Keratinocyte (primary cell): ENCODE measurements around the gene ALG12. TPM values are rescaled to one million over a fixed set of nuclear protein-coding genes. Genes with fewer than 3 reads are reported as not detected.

Experiments used
- DNase-seq: peaks from one replicate; pipeline ENCODE4 v3.0.0-alpha.2; 2011; ENCODE audit warnings: low read depth, missing footprints, low spot score
- FAIRE-seq: peaks from 2 replicates; lab custom pipeline; 2011; peaks lifted over from hg19 to GRCh38; lab: Jason Lieb, UNC
- H2AFZ ChIP-seq: 2 replicates; pipeline ENCODE4 v1.6.0; 2012; ENCODE audit warnings: low read length, control low read depth, inconsistent platforms; ENCODE audit not compliant: control insufficient read depth
- H3K27ac ChIP-seq: 2 replicates; pipeline ENCODE4 v1.5.1; 2011; ENCODE audit warnings: low read length; ENCODE audit not compliant: control insufficient read depth, insufficient read depth
- H3K27me3 ChIP-seq: 3 replicates; pipeline ENCODE4 v1.6.0; 2011; ENCODE audit warnings: low read length; ENCODE audit not compliant: control insufficient read depth, insufficient read depth; ENCODE audit errors: extremely low read depth
- H3K36me3 ChIP-seq, 2 experiments: 2 replicates in 1 of 2; 3 replicates in 1 of 2; pipeline ENCODE4 v1.5.1; 2011; ENCODE audit warnings: low read length in 2 of 2, mild to moderate bottlenecking in 1 of 2; ENCODE audit not compliant: control insufficient read depth in 2 of 2, insufficient read depth in 2 of 2; ENCODE audit errors: extremely low read depth in 1 of 2
- H3K4me1 ChIP-seq: 3 replicates; pipeline ENCODE4 v1.5.1; 2011; ENCODE audit warnings: low read length; ENCODE audit not compliant: control insufficient read depth, insufficient read depth; ENCODE audit errors: extremely low read depth
- H3K4me2 ChIP-seq: 3 replicates; pipeline ENCODE4 v1.6.0; 2011; ENCODE audit warnings: low read depth, low read length; ENCODE audit not compliant: control insufficient read depth, insufficient read depth; ENCODE audit errors: extremely low read depth
- H3K4me3 ChIP-seq, 3 experiments: fragments of 200-600 bp in 1 of 3; sonication (generic) in 1 of 3; 2 replicates in 2 of 3; 3 replicates in 1 of 3; pipeline ENCODE4 v1.5.1; 2011 to 2016; ENCODE audit warnings: low read length in 3 of 3, mild to moderate bottlenecking in 3 of 3, control low read depth in 2 of 3, inconsistent platforms in 1 of 3, low read depth in 1 of 3, mixed read lengths in 1 of 3, mixed run types in 1 of 3, moderate library complexity in 1 of 3; ENCODE audit not compliant: control insufficient read depth in 2 of 3, insufficient read depth in 2 of 3; ENCODE audit errors: extremely low read depth in 1 of 3
- H3K79me2 ChIP-seq: 2 replicates; pipeline ENCODE4 v1.6.0; 2012; ENCODE audit warnings: low read length; ENCODE audit not compliant: control insufficient read depth, insufficient read depth
- H3K9ac ChIP-seq: 3 replicates; pipeline ENCODE4 v1.6.0; 2011; ENCODE audit warnings: low read length; ENCODE audit not compliant: control insufficient read depth, insufficient read depth; ENCODE audit errors: extremely low read depth
- H3K9me1 ChIP-seq: 3 replicates; pipeline ENCODE4 v1.6.0; 2011; ENCODE audit warnings: low read length; ENCODE audit not compliant: control insufficient read depth, insufficient read depth; ENCODE audit errors: extremely low read depth
- H3K9me3 ChIP-seq: 2 replicates; pipeline ENCODE4 v1.5.1; 2012; ENCODE audit warnings: low read depth, low read length; ENCODE audit not compliant: control insufficient read depth
- H4K20me1 ChIP-seq: 3 replicates; pipeline ENCODE4 v1.6.0; 2011; ENCODE audit warnings: low read length; ENCODE audit not compliant: control insufficient read depth, insufficient read depth; ENCODE audit errors: extremely low read depth
- EZH2 ChIP-seq: IDR thresholded peaks from one replicate; pipeline ENCODE4 v1.6.1; 2012; ENCODE audit warnings: inconsistent platforms, mild to moderate bottlenecking, low read length, moderate library complexity
- dilution Hi-C: fragments of 300-500 bp; cut with MboI; formaldehyde crosslinking; loops from one replicate; pipeline ENCODE4 v1.7.0; 2020; ENCODE audit warnings: low sequenced_read_pairs; ENCODE audit not compliant: extremely low pct_ligation_motif_present
- polyA plus RNA-seq, 5 experiments: library from polyadenylated mRNA; depleted of rRNA in 3 of 5; stranded (reverse) in 3 of 5; stranded (forward) in 1 of 5; unstranded in 1 of 5; fragments of >200 nt; gene quantifications; 1 replicate in 1 of 5; 2 replicates in 3 of 5; 3 replicates in 1 of 5; pipeline versions ENCODE4 v1.2.1 to v1.2.3, GENCODE V29; 2011 to 2012; ENCODE audit warnings: missing spikeins in 2 of 5, low read depth in 1 of 5, low replicate concordance in 1 of 5
- TF ChIP-seq, protein P1 (sequence below), 3 experiments: IDR thresholded peaks in 1 of 3; conservative IDR thresholded peaks in 1 of 3; optimal IDR thresholded peaks in 1 of 3; 2 replicates in 2 of 3; 3 replicates in 1 of 3; pipeline versions ENCODE3 to v1.5.1; 2011; ENCODE audit warnings: low read length in 3 of 3, mild to moderate bottlenecking in 3 of 3, moderate library complexity in 2 of 3, control low read depth in 1 of 3, inconsistent platforms in 1 of 3; ENCODE audit not compliant: insufficient read depth in 2 of 3; ENCODE audit errors: extremely low read depth in 1 of 3

ALG12 gene
- polyA plus RNA-seq, 1 donor (not counting 4 experiments of a cell fraction or from before 2014, with no cell fraction given), result 6.3 TPM

DNA sequence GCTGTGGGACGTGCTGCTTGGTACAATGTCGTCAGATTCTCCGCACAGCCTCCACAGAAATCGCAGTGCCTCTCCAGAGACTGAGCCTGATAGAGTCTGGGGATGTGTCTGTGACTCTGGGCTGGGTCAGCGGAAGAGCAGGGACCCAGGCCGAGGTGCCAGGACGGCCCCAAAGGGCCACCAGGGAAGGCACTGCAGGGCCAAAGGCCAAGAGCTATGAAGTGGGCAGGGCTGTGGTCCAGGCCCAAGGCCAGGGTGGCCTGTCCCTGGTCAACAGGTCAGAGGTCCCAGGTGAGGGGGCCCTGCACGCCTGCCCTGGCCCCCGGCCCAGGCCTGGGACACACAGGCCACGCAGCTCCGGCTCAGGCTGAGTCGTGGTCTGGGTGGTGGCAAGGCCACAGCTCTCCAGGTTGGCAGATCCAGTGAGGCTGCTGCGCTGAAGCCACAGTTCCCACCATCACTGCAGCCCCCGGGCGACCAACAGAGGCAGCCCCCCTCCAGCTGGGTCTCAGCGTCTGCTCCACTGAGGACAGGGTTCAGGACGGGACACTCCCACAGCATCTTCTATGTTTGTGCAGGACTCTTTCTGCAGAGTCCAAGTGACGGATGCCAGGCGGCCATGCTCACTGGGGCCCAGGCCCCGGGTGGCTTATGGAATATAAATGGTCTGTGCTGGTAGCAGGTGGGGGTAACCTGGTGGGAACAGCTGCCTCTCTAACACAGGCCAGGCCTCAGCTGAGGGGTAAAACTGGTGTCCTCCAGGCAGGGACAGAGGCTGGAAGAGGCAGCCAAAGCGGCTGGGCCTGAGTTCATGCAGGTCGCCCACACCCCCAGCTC is 37.6 kb upstream of the ALG12 start:
- Histone ChIP-seq H3K79me2 (no peaks in the 10 kb centered on the region), H3K9me1 (no peaks in the 10 kb centered on the region), H3K27ac (no peak overlapping the region), H2AFZ (no peak overlapping the region), H4K20me1 (no peaks in the 10 kb centered on the region), H3K4me2 (no peak overlapping the region), H3K9ac (no peak overlapping the region), H3K4me1 (peaks cover 30% of the 10 kb centered on the region), H3K27me3 (no peaks in the 10 kb centered on the region), H3K4me3 (no peak overlapping the region), H3K36me3 (no peaks in the 10 kb centered on the region), H3K9me3 (no peaks in the 10 kb centered on the region)
- no peak for TF ChIP-seq EZH2
- TF ChIP-seq, protein P1, sequence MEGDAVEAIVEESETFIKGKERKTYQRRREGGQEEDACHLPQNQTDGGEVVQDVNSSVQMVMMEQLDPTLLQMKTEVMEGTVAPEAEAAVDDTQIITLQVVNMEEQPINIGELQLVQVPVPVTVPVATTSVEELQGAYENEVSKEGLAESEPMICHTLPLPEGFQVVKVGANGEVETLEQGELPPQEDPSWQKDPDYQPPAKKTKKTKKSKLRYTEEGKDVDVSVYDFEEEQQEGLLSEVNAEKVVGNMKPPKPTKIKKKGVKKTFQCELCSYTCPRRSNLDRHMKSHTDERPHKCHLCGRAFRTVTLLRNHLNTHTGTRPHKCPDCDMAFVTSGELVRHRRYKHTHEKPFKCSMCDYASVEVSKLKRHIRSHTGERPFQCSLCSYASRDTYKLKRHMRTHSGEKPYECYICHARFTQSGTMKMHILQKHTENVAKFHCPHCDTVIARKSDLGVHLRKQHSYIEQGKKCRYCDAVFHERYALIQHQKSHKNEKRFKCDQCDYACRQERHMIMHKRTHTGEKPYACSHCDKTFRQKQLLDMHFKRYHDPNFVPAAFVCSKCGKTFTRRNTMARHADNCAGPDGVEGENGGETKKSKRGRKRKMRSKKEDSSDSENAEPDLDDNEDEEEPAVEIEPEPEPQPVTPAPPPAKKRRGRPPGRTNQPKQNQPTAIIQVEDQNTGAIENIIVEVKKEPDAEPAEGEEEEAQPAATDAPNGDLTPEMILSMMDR (optimal IDR thresholded peaks at IDR 0.05 in 1 of 3, IDR thresholded peaks at IDR 0.05 in 1 of 3, conservative IDR thresholded peaks at IDR 0.05 in 1 of 3; ENCODE audit: extremely low read depth in 1 of 3, insufficient read depth in 2 of 3, low read length in 3 of 3), result no peak
- DNase-seq (no peak), FAIRE-seq (no peak)
- dilution Hi-C loops, result no loop called here

DNA sequence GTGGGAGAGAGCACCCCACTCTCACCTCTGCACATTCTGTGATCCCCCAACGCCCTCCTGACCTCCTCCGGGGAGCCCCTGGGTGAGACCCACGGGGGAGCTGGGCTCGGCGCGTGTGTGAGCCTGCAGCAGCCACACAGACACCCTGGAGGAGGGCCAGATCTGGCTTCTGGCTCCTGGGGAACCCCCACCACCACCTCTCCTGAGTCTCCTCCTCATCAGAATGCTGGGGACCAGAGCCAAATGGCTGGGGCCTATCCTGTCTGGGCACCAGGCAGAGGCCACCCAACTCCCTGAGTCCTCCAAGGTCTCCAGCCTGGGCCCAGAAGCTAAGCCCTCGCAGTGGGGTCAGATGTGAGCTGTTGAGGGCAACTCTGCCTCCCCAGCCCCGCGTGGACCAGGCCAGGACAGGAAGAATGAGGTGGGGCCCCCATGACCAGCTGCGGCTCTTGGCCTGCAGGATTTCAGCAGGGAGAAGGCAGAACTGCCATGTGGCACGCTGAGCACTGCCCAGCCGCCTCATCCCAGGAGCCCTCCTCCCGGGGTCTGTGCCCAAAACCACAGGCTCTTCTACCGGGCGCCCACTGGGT is 36.8 kb upstream of the ALG12 start:
- Histone ChIP-seq H3K36me3 (no peaks in the 10 kb centered on the region), H3K4me1 (peaks cover 33% of the 10 kb centered on the region), H3K79me2 (no peaks in the 10 kb centered on the region), H3K9me1 (no peaks in the 10 kb centered on the region), H3K4me2 (no peak overlapping the region), H3K9ac (no peak overlapping the region), H3K27ac (no peak overlapping the region), H3K27me3 (no peaks in the 10 kb centered on the region), H3K9me3 (no peaks in the 10 kb centered on the region), H4K20me1 (no peaks in the 10 kb centered on the region), H3K4me3 (no peak overlapping the region), H2AFZ (no peak overlapping the region)
- TF ChIP-seq, protein P1 (optimal IDR thresholded peaks at IDR 0.05 in 1 of 3, IDR thresholded peaks at IDR 0.05 in 1 of 3, conservative IDR thresholded peaks at IDR 0.05 in 1 of 3; ENCODE audit: extremely low read depth in 1 of 3, insufficient read depth in 2 of 3, low read length in 3 of 3), result no peak
- no peak for TF ChIP-seq EZH2
- dilution Hi-C loops, result no loop called here
- FAIRE-seq (no peak), DNase-seq (no peak)
